Endothelial cell of umbilical vein (primary cell): ENCODE results near the gene SWSAP1. TPM values are rescaled to one million over a fixed set of nuclear protein-coding genes. Genes with fewer than 3 reads are reported as not detected.

Experiments used
- BruUV-seq: library from RNA; stranded (reverse); fragments of 400-500 nt; replicated peaks from 2 replicates; lab custom pipeline; 2021; lab: Mats Ljungman, UMichigan
- CTCF ChIA-PET: fragments of 300-600, 350-600 bp; sonication (Branson Sonifier 250); formaldehyde crosslinking; loops from one replicate; lab custom pipeline; 2021; ENCODE audit warnings: antibody characterized with exemption, inconsistent platforms; lab: Charles Lee
- POLR2A ChIA-PET: fragments of 300-600, 350-600 bp; sonication (Branson Sonifier 250); formaldehyde crosslinking; loops from one replicate; lab custom pipeline; 2021; ENCODE audit warnings: antibody characterized with exemption, inconsistent platforms; lab: Charles Lee
- DNase-seq: peaks from one replicate; pipeline ENCODE4 v3.0.0-alpha.2; 2011; ENCODE audit warnings: low read depth, low spot score
- FAIRE-seq: peaks from 2 replicates; lab custom pipeline; 2011; peaks lifted over from hg19 to GRCh38; lab: Jason Lieb, UNC
- H2AFZ ChIP-seq: 2 replicates; pipeline ENCODE4 v1.6.0; 2012; ENCODE audit warnings: low read depth, low read length, control low read depth, inconsistent platforms
- H3K27ac ChIP-seq: 2 replicates; pipeline ENCODE4 v1.5.1; 2011; ENCODE audit warnings: low read depth, mild to moderate bottlenecking, control low read depth, low read length, moderate library complexity; ENCODE audit not compliant: insufficient read depth
- H3K27me3 ChIP-seq, 2 experiments: 2 replicates each; pipeline versions ENCODE4 v1.6.0 to v1.6.1; 2011; ENCODE audit warnings: low read length in 2 of 2, mixed read lengths in 1 of 2; ENCODE audit not compliant: control insufficient read depth in 2 of 2, insufficient read depth in 2 of 2
- H3K36me3 ChIP-seq, 2 experiments: 2 replicates in 1 of 2; 3 replicates in 1 of 2; pipeline ENCODE4 v1.5.1; 2011; ENCODE audit warnings: low read length in 2 of 2, mild to moderate bottlenecking in 1 of 2, moderate library complexity in 1 of 2; ENCODE audit not compliant: control insufficient read depth in 2 of 2, insufficient read depth in 2 of 2; ENCODE audit errors: extremely low read depth in 1 of 2
- H3K4me1 ChIP-seq: 3 replicates; pipeline ENCODE4 v1.5.1; 2011; ENCODE audit warnings: mild to moderate bottlenecking, low read length; ENCODE audit not compliant: control insufficient read depth, insufficient read depth; ENCODE audit errors: extremely low read depth
- H3K4me2 ChIP-seq: 2 replicates; pipeline ENCODE4 v1.6.1; 2011; ENCODE audit warnings: low read length, control low read depth, mixed read lengths; ENCODE audit not compliant: insufficient read depth
- H3K4me3 ChIP-seq, 3 experiments: fragments of 200-600 bp in 1 of 3; sonication (generic), shearing (Covaris generic) in 1 of 3; replicated peaks in 1 of 3; 2 replicates each; pipeline ENCODE4 v1.5.1; 2011 to 2016; ENCODE audit warnings: control low read depth in 3 of 3, low read length in 3 of 3, mild to moderate bottlenecking in 2 of 3, inconsistent platforms in 1 of 3, low read depth in 1 of 3, moderate library complexity in 1 of 3; ENCODE audit not compliant: insufficient read depth in 1 of 3
- H3K79me2 ChIP-seq: 2 replicates; pipeline ENCODE4 v1.6.0; 2012; ENCODE audit warnings: low read length, inconsistent platforms; ENCODE audit not compliant: control insufficient read depth, insufficient read depth
- H3K9ac ChIP-seq: replicated peaks from 2 replicates; pipeline ENCODE3; 2011; ENCODE audit warnings: low read length, control low read depth; ENCODE audit not compliant: insufficient read depth; ENCODE audit errors: extremely low read depth
- H3K9me1 ChIP-seq: replicated peaks from 3 replicates; pipeline ENCODE4 v1.6.0; 2011; ENCODE audit warnings: mild to moderate bottlenecking, low read length; ENCODE audit not compliant: control insufficient read depth, insufficient read depth; ENCODE audit errors: extremely low read depth
- H3K9me3 ChIP-seq: replicated peaks from 2 replicates; pipeline ENCODE4 v1.5.1; 2012; ENCODE audit warnings: low read length, inconsistent platforms; ENCODE audit not compliant: control insufficient read depth, insufficient read depth
- H4K20me1 ChIP-seq: replicated peaks from 2 replicates; pipeline ENCODE3; 2011; ENCODE audit warnings: mild to moderate bottlenecking, low read length; ENCODE audit not compliant: control insufficient read depth, insufficient read depth; ENCODE audit errors: extremely low read depth
- EZH2 ChIP-seq: IDR thresholded peaks from 2 replicates; pipeline ENCODE4 v1.6.1; 2012; ENCODE audit warnings: borderline replicate concordance, low read depth, mild to moderate bottlenecking, moderate library complexity, low read length, inconsistent platforms; ENCODE audit not compliant: severe bottlenecking
- FOS ChIP-seq: IDR thresholded peaks from 2 replicates; pipeline ENCODE4 v1.6.1; 2011; ENCODE audit warnings: mild to moderate bottlenecking, low read length, moderate library complexity, borderline replicate concordance; ENCODE audit not compliant: insufficient read depth
- GATA2 ChIP-seq: IDR thresholded peaks from 2 replicates; pipeline ENCODE4 v1.7.0; 2011; ENCODE audit warnings: low read depth, mild to moderate bottlenecking, moderate library complexity, mixed read lengths, low read length; ENCODE audit not compliant: insufficient read length, insufficient read depth
- JUN ChIP-seq: IDR thresholded peaks from 2 replicates; pipeline ENCODE4 v1.6.1; 2011; ENCODE audit warnings: borderline replicate concordance, low read depth; ENCODE audit not compliant: insufficient read length, insufficient read depth
- MYC ChIP-seq: IDR thresholded peaks from one replicate; pipeline ENCODE4 v1.6.1; 2011; ENCODE audit warnings: mild to moderate bottlenecking, low read depth, low read length
- POLR2A ChIP-seq: IDR thresholded peaks from 2 replicates; pipeline ENCODE4 v1.6.1; 2012; ENCODE audit warnings: low read depth, mild to moderate bottlenecking, control low read depth, low read length
- dilution Hi-C: fragments of 300-500 bp; cut with MboI; formaldehyde crosslinking; loops from one replicate; pipeline ENCODE4 v1.15.0; 2019; ENCODE audit warnings: low sequenced_read_pairs; ENCODE audit not compliant: extremely low pct_ligation_motif_present
- intact Hi-C: fragments of 100-400 bp; cut with micrococcal nuclease; formaldehyde crosslinking; loops from one replicate; pipeline ENCODE4 v1.10.0; 2022
- polyA plus RNA-seq, 4 experiments: library from polyadenylated mRNA; depleted of rRNA in 3 of 4; stranded (reverse) in 3 of 4; unstranded in 1 of 4; fragments of >200 nt; gene quantifications; 2 replicates each; pipeline versions ENCODE4 v1.2.1 to v1.2.3, GENCODE V29; 2011 to 2012; ENCODE audit warnings: missing spikeins in 1 of 4
- total RNA-seq: library from RNA; stranded (reverse); gene quantifications from 2 replicates; pipeline ENCODE4 v1.2.3, GENCODE V29; 2021
- TF ChIP-seq, protein P1 (sequence below), 2 donors: IDR thresholded peaks; 1 replicate in 1 of 2; 2 replicates in 1 of 2; pipeline ENCODE4 v1.5.1; 2011; ENCODE audit warnings: low read length in 2 of 2, mild to moderate bottlenecking in 2 of 2, moderate library complexity in 2 of 2, control low read depth in 1 of 2, inconsistent platforms in 1 of 2, low read depth in 1 of 2; ENCODE audit not compliant: insufficient read depth in 1 of 2; ENCODE audit errors: extremely low read depth in 1 of 2
- TF ChIP-seq, protein P2 (sequence below): IDR thresholded peaks from 2 replicates; pipeline ENCODE4 v1.6.1; 2011; ENCODE audit not compliant: insufficient read depth, insufficient read length

The SWSAP1 gene
- total and polyA plus RNA-seq, 2 donors (not counting 3 experiments of a cell fraction or from before 2014, with no cell fraction given) = 3.7 to 4.4 TPM

DNA sequence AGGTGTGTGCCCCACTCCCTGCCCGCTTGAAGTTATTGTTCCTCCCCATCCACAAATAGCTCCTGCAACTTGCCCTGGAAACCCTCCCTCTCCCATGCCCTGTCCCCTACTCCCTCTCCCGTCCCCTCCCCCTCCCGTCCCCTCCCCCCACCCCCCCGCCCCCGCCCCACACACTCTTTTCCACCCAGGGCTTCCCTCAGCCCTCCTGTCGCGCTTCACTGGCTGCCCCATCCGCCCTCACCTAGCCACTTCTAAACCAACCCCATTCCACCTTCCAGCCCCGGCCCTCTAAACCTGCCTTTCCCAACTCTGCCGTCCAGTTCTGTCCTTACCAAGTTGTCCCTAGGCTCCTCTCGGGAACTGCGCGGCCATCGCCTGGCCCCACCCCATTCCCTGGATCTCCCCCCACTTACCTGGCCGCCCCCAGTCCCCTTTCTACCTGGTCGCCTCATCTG lies 43.7 kb downstream of the SWSAP1 start:
- CTCF ChIA-PET = interaction anchor here (0.9 kb wide), 1 partner anchor 17 kb away, joined by 3 read pairs; the partner anchor contains the start of gene PRKCSH
- H3K27me3 ChIP-seq = peaks cover 28 to 30% of the 10 kb centered on the region in 2 experiments

More for the DNA sequence above, 43.7 kb downstream of the SWSAP1 start:
- dilution Hi-C loops (no loop called here), intact Hi-C loops (no loop called here)
- no peak overlapping the region for H3K4me2 ChIP-seq
- H4K20me1 ChIP-seq = no peaks in the 10 kb centered on the region
- no peaks in the 10 kb centered on the region for H3K79me2 ChIP-seq
- no TSS peak for BruUV-seq
- POLR2A ChIA-PET = no interaction called here
- FAIRE-seq = no peak
- H3K4me3 ChIP-seq = no peak overlapping the region
- no peak overlapping the region for H3K9ac ChIP-seq
- no peak for TF ChIP-seq GATA2
- TF ChIP-seq EZH2 = no peak
- TF ChIP-seq, protein P1, sequence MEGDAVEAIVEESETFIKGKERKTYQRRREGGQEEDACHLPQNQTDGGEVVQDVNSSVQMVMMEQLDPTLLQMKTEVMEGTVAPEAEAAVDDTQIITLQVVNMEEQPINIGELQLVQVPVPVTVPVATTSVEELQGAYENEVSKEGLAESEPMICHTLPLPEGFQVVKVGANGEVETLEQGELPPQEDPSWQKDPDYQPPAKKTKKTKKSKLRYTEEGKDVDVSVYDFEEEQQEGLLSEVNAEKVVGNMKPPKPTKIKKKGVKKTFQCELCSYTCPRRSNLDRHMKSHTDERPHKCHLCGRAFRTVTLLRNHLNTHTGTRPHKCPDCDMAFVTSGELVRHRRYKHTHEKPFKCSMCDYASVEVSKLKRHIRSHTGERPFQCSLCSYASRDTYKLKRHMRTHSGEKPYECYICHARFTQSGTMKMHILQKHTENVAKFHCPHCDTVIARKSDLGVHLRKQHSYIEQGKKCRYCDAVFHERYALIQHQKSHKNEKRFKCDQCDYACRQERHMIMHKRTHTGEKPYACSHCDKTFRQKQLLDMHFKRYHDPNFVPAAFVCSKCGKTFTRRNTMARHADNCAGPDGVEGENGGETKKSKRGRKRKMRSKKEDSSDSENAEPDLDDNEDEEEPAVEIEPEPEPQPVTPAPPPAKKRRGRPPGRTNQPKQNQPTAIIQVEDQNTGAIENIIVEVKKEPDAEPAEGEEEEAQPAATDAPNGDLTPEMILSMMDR (IDR thresholded peaks at IDR 0.05; ENCODE audit: extremely low read depth in 1 of 2, insufficient read depth in 1 of 2, low read depth in 1 of 2, low read length in 2 of 2) = no peak
- TF ChIP-seq MYC = no peak
- TF ChIP-seq, protein P2, sequence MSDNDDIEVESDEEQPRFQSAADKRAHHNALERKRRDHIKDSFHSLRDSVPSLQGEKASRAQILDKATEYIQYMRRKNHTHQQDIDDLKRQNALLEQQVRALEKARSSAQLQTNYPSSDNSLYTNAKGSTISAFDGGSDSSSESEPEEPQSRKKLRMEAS = no peak
- no peak for TF ChIP-seq POLR2A
- no peak for TF ChIP-seq JUN
- TF ChIP-seq FOS = no peak
- no peak for DNase-seq
- H3K27ac ChIP-seq = no peak overlapping the region
- no peaks in the 10 kb centered on the region for H3K9me3 ChIP-seq
- H2AFZ ChIP-seq = no peak overlapping the region
- H3K9me1 ChIP-seq = no peaks in the 10 kb centered on the region
- H3K36me3 ChIP-seq = no peaks in the 10 kb centered on the region
- peaks cover 9% of the 10 kb centered on the region for H3K4me1 ChIP-seq
